ENCODE measurements around the gene GAB2. TPM values are rescaled to one million over a fixed set of nuclear protein-coding genes. Genes with fewer than 3 reads are reported as not detected.

Gene GAB2
- total RNA-seq, 2 experiments from 2014 or later, result 0.91 to 0.98 TPM

DNA sequence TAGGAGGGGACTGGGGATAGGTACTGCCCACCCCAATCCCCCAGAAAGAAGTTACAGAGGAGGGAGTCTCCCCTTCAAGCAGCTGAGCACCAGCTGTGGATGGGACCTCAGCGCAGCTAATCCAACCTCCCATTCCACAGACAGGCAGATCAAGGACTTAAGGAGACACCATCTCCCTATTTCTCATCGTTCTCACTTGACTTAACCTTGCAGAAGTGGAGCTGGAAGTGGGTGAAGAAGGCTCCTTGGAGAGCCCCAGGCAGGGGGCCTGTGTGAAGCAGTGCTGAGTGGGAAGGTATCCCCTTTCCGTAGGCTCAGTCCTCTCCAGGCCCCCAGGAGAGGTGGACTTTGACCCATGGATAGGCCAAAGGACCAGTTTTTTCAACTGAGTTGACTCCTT is 201.6 kb downstream of the GAB2 start:
- H3K4me3 Mint-ChIP-seq, result no peak overlapping the region
- no peaks in the 10 kb centered on the region for H3K9me3 Mint-ChIP-seq
- no peak for DNase-seq
- H3K27me3 Mint-ChIP-seq, result no peaks in the 10 kb centered on the region
- H3K4me1 Mint-ChIP-seq, result peaks cover 8% of the 10 kb centered on the region
- no peak overlapping the region for H3K27ac Mint-ChIP-seq
- H3K36me3 Mint-ChIP-seq, result peaks cover 8% of the 10 kb centered on the region

DNA sequence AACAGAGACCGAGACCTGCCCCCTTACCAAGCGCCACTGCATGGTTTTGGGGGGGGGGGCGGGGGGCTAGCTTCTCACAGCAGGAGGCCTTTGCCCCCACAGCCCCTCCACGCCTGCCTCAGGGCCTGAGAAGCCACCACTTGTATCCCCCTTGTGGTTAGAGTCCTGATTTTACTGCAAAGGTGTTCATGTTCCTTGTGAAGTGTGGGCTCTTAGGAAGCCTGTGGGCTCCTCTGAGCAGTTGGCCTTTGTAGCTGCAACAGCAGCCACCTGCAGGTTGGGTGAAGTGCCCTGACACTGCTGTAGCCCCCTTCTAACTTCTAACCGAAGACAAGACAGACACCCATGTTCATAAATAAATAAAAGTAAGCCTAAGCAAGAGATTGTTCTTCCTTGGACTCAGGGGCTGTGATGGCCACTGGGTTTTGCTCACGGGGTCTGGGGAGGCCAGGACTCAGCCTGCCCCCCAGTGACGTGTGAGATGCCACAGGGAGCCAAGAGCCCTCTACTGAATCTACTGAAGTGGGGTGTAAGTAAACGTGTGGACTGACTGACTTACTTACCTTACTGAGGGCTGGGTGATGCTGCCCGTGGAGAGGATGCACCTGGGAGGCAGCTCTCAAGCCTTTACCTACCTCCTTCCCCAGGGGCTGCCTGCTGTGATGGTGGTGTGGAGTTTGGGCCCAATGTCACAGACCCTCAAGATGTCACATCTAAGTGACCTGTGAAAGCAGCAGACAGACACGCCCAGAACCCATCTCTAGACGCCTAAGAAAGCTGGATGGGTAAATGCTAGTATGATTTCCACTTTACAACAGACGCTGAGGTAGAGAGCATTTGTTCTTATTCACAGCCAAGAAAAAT is 203.1 kb downstream of the GAB2 start:
- Mint-ChIP-seq H3K4me3 (no peak overlapping the region), H3K27me3 (no peaks in the 10 kb centered on the region), H3K4me1 (no peaks in the 10 kb centered on the region), H3K27ac (peak overlapping the region; percentile 32), H3K36me3 (peaks cover 16% of the 10 kb centered on the region), H3K9me3 (no peaks in the 10 kb centered on the region)
- DNase-seq, result no peak

DNA sequence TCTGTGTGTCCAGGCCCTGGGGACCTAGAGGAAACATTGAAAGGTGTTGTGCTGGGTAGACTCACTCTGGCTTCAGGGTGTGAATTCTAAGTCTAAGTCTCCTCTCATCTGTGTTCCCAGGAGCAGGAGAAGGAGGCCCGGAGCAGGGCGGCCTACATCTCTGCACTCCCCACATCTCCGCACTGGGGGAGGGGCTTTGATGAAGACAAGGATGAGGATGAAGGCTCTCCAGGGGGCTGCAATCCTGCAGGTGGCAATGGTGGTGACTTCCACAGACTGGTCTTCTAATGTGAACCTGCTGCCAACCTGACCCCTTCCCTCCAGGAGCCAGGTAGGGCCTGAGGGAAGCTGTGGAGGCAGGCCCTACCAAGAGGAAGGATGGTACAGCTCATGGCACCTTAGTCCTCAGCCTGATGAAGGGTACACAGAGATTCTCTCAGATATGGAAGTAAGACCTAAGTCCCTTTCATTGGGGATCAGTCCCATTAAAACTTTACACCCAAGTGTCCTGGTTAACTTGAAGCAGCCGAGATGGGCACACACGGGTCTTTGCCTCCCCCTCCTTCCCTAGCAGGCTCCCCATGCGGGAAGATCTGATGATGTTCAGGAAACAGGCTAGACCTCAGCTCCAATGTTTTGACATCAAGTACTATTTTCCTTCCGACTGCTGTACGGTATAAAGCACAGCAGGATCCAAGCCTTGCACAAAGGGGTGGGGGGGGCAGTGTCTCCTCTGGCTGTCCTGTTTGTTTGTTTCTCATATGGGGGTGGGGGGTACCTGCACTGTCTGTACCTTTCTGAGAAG is 203.9 kb downstream of the GAB2 start:
- Mint-ChIP-seq H3K27ac (no peak overlapping the region), H3K27me3 (no peaks in the 10 kb centered on the region), H3K4me1 (no peaks in the 10 kb centered on the region), H3K4me3 (no peak overlapping the region), H3K36me3 (peaks cover 17% of the 10 kb centered on the region), H3K9me3 (no peaks in the 10 kb centered on the region)
- DNase-seq, result no peak

DNA sequence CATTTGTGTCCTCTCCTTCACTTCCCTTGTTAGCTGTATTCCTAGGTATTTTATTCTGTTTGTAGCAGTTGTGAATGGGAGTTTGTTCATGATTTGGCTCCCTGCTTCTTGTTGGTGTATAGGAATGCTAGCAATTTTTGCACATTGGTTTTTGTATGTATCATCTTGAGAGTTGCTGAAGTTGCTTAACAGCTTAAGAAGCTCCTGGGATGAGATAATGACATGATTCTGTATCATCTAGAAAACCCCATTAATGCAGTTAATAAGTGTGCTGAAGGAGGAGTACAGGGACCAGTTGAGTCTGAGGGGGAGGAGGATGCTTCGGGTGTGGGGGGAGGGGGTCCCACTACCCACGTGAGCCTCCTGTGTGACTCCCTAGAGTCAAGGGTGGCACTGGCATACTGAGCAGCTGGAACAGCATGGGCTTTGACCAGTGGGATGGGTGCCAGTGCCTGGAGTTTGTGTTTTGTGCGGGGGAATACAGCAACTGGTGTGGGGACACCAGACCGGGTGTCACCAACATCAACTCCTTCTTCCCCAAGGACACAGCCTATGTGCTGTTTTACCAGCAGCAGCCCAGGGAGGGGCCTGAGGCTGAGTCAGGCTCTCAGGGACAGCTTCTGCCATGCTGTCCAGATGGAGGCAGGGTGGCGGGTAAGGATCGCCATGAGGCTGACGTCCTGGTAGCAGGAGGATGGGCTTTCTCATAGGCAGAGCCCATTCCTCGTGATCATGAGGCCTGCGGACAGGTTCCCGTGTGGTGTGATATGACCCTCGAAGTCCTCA is 204.8 kb downstream of the GAB2 start:
- H3K4me3 Mint-ChIP-seq, result no peak overlapping the region
- no peaks in the 10 kb centered on the region for H3K27me3 Mint-ChIP-seq
- no peaks in the 10 kb centered on the region for H3K9me3 Mint-ChIP-seq
- H3K27ac Mint-ChIP-seq, result no peak overlapping the region
- peaks cover 17% of the 10 kb centered on the region for H3K36me3 Mint-ChIP-seq
- no peaks in the 10 kb centered on the region for H3K4me1 Mint-ChIP-seq
- DNase-seq, result no peak

DNA sequence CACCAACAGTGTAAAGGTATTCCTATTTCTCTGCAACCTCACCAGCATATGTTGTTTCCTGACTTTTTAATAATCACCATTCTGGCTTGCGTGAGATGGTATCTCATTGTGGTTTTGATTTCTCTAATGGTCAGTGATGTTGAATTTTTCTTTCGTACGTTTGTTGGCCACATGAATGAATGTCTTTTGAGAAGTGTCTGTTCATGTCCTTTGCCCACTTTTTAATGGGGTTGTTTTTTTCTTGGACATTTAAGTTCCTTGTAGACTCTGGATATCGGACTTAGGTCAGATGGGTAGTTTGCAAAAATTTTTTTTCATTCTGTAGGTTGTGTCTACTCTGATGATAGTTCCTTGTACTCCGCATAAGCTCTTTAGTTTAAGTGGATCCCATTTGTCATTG is 206.1 kb downstream of the GAB2 start:
- DNase-seq, result no peak
- peaks cover 15% of the 10 kb centered on the region for H3K36me3 Mint-ChIP-seq
- no peak overlapping the region for H3K4me3 Mint-ChIP-seq
- no peak overlapping the region for H3K27ac Mint-ChIP-seq
- no peaks in the 10 kb centered on the region for H3K9me3 Mint-ChIP-seq
- H3K4me1 Mint-ChIP-seq, result no peaks in the 10 kb centered on the region
- no peaks in the 10 kb centered on the region for H3K27me3 Mint-ChIP-seq

DNA sequence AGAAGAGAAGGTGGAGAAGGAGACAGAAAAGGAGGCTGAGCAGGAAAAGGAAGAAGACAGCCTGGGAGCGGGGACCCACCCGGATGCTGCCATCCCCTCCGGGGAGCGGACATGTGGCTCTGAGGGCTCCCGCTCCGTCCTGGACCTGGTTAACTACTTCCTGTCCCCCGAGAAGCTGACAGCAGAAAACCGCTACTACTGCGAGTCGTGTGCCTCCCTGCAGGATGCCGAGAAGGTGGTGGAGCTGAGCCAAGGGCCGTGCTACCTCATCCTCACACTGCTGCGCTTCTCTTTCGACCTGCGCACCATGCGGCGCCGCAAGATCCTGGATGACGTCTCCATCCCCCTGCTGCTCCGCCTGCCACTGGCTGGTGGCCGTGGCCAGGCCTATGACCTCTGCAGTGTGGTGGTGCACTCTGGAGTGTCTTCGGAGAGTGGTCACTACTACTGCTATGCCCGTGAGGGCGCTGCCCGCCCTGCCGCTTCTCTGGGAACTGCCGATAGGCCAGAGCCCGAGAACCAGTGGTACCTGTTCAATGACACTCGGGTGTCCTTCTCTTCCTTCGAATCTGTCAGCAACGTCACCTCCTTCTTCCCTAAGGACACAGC is 207.5 kb downstream of the GAB2 start:
- no peak overlapping the region for H3K4me3 Mint-ChIP-seq
- DNase-seq, result no peak
- H3K27me3 Mint-ChIP-seq, result no peaks in the 10 kb centered on the region
- H3K27ac Mint-ChIP-seq, result no peak overlapping the region
- H3K9me3 Mint-ChIP-seq, result no peaks in the 10 kb centered on the region
- H3K4me1 Mint-ChIP-seq, result no peaks in the 10 kb centered on the region
- H3K36me3 Mint-ChIP-seq, result peaks cover 15% of the 10 kb centered on the region

DNA sequence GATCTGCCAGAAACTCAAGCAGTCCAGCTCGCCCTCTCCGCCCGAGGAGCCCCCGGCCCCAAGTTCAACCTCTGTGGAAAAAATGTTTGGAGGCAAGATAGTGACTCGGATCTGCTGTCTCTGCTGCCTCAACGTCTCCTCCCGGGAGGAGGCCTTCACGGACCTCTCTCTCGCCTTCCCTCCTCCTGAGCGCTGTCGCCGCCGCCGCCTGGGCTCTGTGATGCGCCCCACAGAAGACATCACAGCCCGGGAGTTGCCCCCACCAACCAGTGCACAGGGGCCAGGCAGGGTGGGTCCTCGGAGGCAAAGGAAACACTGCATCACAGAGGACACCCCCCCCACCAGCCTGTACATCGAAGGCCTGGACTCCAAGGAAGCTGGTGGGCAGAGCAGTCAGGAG is 208.1 kb downstream of the GAB2 start:
- Mint-ChIP-seq H3K4me1 (peaks cover 6% of the 10 kb centered on the region), H3K27ac (no peak overlapping the region), H3K4me3 (no peak overlapping the region), H3K36me3 (peaks cover 17% of the 10 kb centered on the region), H3K27me3 (no peaks in the 10 kb centered on the region), H3K9me3 (no peaks in the 10 kb centered on the region)
- DNase-seq, result no peak

DNA sequence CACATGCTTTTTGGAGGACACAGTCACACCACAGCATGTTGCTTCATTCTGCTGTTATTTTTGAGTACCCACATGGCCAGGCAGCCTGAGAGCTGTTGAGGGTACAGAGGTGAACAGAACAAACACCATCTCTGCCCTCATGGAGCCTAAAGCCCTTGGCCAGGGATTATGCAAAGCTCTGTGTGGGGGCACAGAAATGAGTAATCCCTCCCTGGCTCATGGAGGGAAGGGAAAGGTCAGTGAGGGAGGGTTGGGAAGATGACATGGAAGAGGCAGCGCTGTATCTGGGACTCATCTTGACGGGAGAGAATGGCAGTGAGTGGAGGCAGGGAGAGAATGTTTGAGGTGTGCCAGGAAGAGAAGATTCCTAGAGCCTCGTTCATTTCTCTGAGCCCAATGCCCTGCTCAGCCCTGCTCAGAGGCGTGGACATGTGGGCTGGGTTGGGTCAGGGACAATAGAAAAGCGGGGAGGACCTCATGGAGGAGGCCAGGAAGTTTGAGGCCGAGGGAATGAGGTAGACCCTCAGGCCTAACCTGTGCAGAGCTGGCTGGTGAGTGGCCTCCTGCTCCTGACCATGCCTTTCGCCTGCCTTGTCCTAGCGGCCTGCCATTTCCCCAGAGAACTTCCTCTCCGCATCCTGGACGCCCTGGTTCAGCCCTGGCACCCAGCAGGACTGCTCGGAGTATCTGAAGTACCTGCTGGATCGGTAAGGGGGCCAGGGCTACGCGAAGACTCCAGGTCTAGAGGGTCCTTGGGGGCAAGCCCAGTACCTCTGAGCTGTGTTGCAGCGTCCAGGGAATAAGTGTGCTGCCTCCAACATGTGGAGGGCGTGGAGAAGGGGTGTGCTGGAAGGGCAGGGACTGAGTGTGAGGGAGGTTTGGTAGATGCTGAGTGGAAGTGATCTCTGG is 209.1 kb downstream of the GAB2 start:
- no peak overlapping the region for H3K4me3 Mint-ChIP-seq
- H3K27me3 Mint-ChIP-seq, result no peaks in the 10 kb centered on the region
- H3K9me3 Mint-ChIP-seq, result no peaks in the 10 kb centered on the region
- no peak for DNase-seq
- H3K27ac Mint-ChIP-seq, result no peak overlapping the region
- H3K36me3 Mint-ChIP-seq, result peaks cover 18% of the 10 kb centered on the region
- peaks cover 8% of the 10 kb centered on the region for H3K4me1 Mint-ChIP-seq

DNA sequence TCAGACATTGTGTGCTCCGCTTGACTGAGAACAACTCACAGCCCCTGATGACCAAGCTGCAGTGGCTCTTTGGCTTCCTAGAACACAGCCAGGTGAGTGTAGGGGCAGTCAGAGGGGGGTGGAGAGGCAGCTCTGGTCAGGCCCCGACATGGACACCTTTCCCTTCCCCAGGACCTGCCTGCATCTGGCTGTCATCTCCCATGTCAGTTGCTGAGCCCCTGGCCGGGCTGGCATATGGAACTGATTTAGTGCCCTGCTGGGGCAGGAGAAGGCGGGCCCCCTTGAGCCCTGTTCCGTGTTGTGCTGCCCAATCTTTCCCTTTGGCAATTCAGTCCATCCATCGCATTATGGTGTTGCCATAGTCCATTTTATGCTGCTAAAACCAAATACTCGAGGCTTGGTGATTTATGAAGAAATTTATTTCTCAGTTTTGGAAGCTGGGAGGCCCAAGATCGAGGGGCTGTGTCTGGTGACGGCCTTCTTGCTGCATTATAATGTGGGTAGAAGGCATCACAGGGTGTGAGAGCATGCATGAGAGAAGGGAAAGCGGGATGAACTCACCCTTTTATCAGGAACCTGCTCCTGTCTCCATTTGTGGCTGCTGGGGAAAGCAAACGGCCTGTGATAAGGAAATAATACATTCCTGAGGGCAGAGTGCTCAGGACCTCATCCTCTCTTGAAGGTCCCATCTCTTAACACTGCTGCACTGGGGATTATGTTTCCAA is 209.9 kb downstream of the GAB2 start:
- peaks cover 14% of the 10 kb centered on the region for H3K4me1 Mint-ChIP-seq

DNA sequence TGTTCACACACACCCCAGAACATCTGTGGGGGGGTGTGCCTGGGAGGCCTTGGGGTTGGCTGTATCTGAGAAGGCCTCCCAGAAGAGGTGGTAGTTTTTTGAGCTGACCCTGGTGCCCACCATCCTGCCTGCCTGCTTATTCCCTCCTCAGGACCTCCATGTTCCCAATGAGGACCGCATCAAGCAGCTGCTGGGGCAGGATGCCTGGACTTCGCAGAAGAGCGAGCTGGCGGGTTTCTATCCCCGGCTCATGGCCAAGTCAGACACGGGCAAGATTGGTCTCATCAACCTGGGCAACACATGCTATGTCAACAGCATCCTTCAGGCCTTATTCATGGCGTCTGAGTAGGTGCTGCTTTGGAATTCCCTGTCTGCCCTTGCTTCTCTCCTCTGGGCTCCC is 211.9 kb downstream of the GAB2 start:
- H3K9me3 Mint-ChIP-seq, result no peaks in the 10 kb centered on the region
- H3K4me3 Mint-ChIP-seq, result no peak overlapping the region
- H3K4me1 Mint-ChIP-seq, result peaks cover 34% of the 10 kb centered on the region
- peaks cover 17% of the 10 kb centered on the region for H3K36me3 Mint-ChIP-seq
- no peaks in the 10 kb centered on the region for H3K27me3 Mint-ChIP-seq
- DNase-seq, result no peak
- H3K27ac Mint-ChIP-seq, result no peak overlapping the region

More for the DNA sequence above, 209.9 kb downstream of the GAB2 start:
- no peak for DNase-seq
- no peak overlapping the region for H3K4me3 Mint-ChIP-seq
- H3K36me3 Mint-ChIP-seq, result peaks cover 20% of the 10 kb centered on the region
- no peak overlapping the region for H3K27ac Mint-ChIP-seq
- H3K27me3 Mint-ChIP-seq, result no peaks in the 10 kb centered on the region
- no peaks in the 10 kb centered on the region for H3K9me3 Mint-ChIP-seq

DNA sequence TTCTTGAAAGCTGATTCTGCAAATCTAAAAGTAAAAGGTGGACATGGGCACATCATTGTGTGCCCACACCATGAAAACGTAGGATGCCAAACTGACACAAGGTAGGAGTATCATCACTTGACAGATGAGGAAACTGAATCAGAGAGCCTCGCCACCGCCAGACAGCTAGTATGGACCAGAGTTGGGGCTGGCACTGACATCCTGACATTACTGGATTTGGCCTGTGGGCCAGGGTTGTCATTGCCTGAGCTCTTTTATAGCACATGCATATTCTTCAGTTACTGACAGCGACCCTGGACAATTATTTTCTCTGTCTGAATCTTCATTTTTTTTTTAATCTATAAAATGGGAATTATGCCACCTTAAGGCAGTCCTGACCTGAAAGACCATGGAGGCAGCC is 212.4 kb downstream of the GAB2 start:
- Mint-ChIP-seq H3K9me3 (no peaks in the 10 kb centered on the region), H3K4me1 (peaks cover 34% of the 10 kb centered on the region), H3K36me3 (peaks cover 13% of the 10 kb centered on the region), H3K4me3 (no peak overlapping the region), H3K27me3 (no peaks in the 10 kb centered on the region), H3K27ac (no peak overlapping the region)
- no peak for DNase-seq

DNA sequence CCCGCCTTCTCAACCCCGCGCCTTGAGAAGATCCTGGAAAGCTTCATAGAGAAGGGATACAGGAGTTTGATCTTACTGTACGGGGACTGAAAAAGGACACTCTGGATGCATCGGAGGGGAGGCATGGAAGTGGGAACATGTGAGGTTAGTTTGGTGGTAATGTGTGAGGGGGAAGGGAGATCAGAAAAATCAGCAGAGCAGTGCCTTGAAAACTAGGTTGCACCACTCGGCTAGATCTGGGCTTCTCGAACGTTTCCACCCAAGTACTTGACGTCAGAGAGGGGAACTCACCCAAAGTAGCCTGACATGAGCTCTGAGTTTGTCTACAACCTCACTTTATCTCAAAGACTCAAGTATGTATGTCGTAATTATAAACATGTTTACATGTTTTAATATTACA is 214.4 kb downstream of the GAB2 start:
- H3K27me3 Mint-ChIP-seq, result no peaks in the 10 kb centered on the region
- H3K4me3 Mint-ChIP-seq, result peak overlapping the region; percentile 73
- no peak for DNase-seq
- peak overlapping the region; percentile 92 for H3K27ac Mint-ChIP-seq
- H3K36me3 Mint-ChIP-seq, result peaks cover 10% of the 10 kb centered on the region
- H3K9me3 Mint-ChIP-seq, result no peaks in the 10 kb centered on the region
- H3K4me1 Mint-ChIP-seq, result peaks cover 34% of the 10 kb centered on the region

DNA sequence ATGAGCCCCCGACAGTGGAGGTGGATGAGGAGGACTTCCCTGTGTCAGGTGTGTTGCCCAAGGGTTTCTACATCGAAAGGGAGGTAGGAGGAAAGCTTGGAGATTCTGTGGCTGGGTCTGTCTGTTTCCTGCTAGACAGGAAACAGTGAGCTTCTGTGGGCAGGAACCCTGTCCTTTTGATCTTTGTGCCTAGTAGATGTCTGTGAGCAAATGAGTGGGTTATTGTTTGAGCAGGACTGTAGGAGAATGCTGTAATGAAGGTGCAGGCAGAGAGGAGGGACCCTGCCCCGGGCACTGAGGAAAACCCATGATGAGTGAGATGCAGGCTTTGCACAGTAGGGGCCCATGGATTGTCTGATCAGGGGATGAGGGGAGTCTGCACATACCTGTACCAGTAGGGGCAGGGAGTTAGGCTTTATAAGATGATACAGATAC is 214.9 kb downstream of the GAB2 start:
- H3K9me3 Mint-ChIP-seq, result no peaks in the 10 kb centered on the region
- H3K4me1 Mint-ChIP-seq, result peaks cover 34% of the 10 kb centered on the region
- peaks cover 10% of the 10 kb centered on the region for H3K36me3 Mint-ChIP-seq
- DNase-seq, result peak; percentile 30
- H3K4me3 Mint-ChIP-seq, result peak overlapping the region; percentile 73
- peak overlapping the region; percentile 92 for H3K27ac Mint-ChIP-seq
- H3K27me3 Mint-ChIP-seq, result no peaks in the 10 kb centered on the region

Measured in activated naive CD8-positive, alpha-beta T cell treated with anti-CD3 and anti-CD28 coated beads for 36 hours (primary cell).